Smooth muscle cell (in vitro differentiated cells): Measurements from ENCODE around the gene TTLL4. TPM values are rescaled to one million over a fixed set of nuclear protein-coding genes. Genes with fewer than 3 reads are reported as not detected.
A peak's percentile ranks its signal among the peaks of the same experiment; 100 is the strongest.

ENCODE experiments used
- DNase-seq: peaks from one replicate; lab custom pipeline; 2025; ENCODE audit not compliant: unreplicated experiment; lab: John Stamatoyannopoulos, UW
- H2AFZ ChIP-seq: fragments of 200-600 bp; sonication (generic); 2 replicates; pipeline ENCODE4 v1.6.0; 2016; ENCODE audit warnings: antibody characterized with exemption, low read depth, mild to moderate bottlenecking
- H3F3A ChIP-seq: fragments of 200-600 bp; sonication (generic); 2 replicates; pipeline ENCODE4 v1.6.0; 2017; ENCODE audit warnings: antibody characterized with exemption, low read depth
- H3K27ac ChIP-seq: fragments of 200-600 bp; sonication (generic); 2 replicates; pipeline ENCODE4 v1.5.1; 2016; ENCODE audit warnings: low read depth, mild to moderate bottlenecking
- H3K27me3 ChIP-seq: fragments of 200-600 bp; sonication (generic); 2 replicates; pipeline ENCODE4 v1.6.1; 2016; ENCODE audit warnings: low read depth, mild to moderate bottlenecking
- H3K36me3 ChIP-seq: fragments of 200-600 bp; sonication (generic); 2 replicates; pipeline ENCODE4 v1.5.1; 2016; ENCODE audit warnings: low read depth
- H3K4me1 ChIP-seq: fragments of 200-600 bp; sonication (generic); 2 replicates; pipeline ENCODE4 v1.5.1; 2016; ENCODE audit warnings: low read depth
- H3K4me2 ChIP-seq: fragments of 200-600 bp; sonication (generic); 2 replicates; pipeline ENCODE4 v1.6.0; 2016; ENCODE audit warnings: mild to moderate bottlenecking
- H3K4me3 ChIP-seq: fragments of 200-600 bp; sonication (generic); 2 replicates; pipeline ENCODE4 v1.5.1; 2016; ENCODE audit warnings: mild to moderate bottlenecking
- H3K79me2 ChIP-seq: fragments of 200-600 bp; sonication (generic); 2 replicates; pipeline ENCODE4 v1.6.0; 2016; ENCODE audit warnings: low read depth, mild to moderate bottlenecking
- H3K9ac ChIP-seq: fragments of 200-600 bp; sonication (generic); 2 replicates; pipeline ENCODE4 v1.6.0; 2016; ENCODE audit warnings: low read depth
- H3K9me3 ChIP-seq: fragments of 200-600 bp; sonication (generic); replicated peaks from 2 replicates; pipeline ENCODE4 v1.5.1; 2016; ENCODE audit warnings: low read depth
- H4K20me1 ChIP-seq: fragments of 200-600 bp; sonication (generic); 2 replicates; pipeline ENCODE4 v1.6.0; 2016; ENCODE audit warnings: low read depth
- WGBS: methylation state at CpG from one replicate; pipeline ENCODE4 v1.1.7; 2016; ENCODE audit warnings: low lambda C conversion rate; 5-methylcytosine and 5-hydroxymethylcytosine counted together
- polyA plus RNA-seq: library from polyadenylated mRNA; unstranded; fragments of >200 nt; fragmentation: Nextera tagmentation; extraction: Ambion mirVana; gene quantifications from 2 replicates; pipeline ENCODE4 v1.2.1, GENCODE V29; 2016
- total RNA-seq: library from RNA; depleted of rRNA; stranded (reverse); fragments of >200 nt; gene quantifications from 2 replicates; pipeline ENCODE4 v1.2.3, GENCODE V29; 2014
- TF ChIP-seq, protein P1 (sequence below): fragments of 200-600 bp; sonication (generic); IDR thresholded peaks from 2 replicates; pipeline ENCODE4 v1.5.1; 2017; ENCODE audit warnings: borderline replicate concordance, mild to moderate bottlenecking, antibody characterized with exemption; ENCODE audit not compliant: insufficient read depth, poor library complexity, severe bottlenecking

The TTLL4 gene
- total and polyA plus RNA-seq, 2 experiments from 2014 or later, result 21.5 to 22.5 TPM

DNA sequence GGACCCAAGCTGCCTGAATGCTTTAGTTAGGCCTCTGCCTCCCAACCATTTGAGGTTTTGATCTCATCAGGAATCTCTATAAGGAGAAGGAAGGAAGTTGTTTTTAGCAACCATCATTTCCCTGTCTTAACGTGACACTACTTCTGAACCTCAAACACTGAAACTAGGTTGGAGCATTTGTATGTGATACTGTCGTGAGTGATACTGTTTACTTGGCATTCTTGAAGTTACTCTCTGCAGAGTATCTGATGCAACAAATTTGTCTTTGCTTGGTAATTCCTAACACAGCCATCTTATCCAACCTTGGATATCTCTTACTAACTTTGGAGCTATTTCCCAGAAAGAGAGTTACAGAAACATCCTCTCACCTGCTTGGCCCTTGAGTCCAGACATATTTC, 22.1 kb downstream of the TTLL4 start:
- 44% methylated on average over 2 of the region's 2 CpGs for WGBS
- Histone ChIP-seq H3K79me2 (peaks cover 44% of the 10 kb centered on the region), H3K27ac (peak overlapping the region; percentile 94), H3K27me3 (no peaks in the 10 kb centered on the region), H3K9ac (peak overlapping the region; percentile 56), H3K36me3 (no peaks in the 10 kb centered on the region), H3F3A (peaks cover 23% of the 10 kb centered on the region), H2AFZ (no peak overlapping the region), H3K4me2 (peak overlapping the region; percentile 69), H3K4me3 (no peak overlapping the region), H3K9me3 (no peaks in the 10 kb centered on the region), H4K20me1 (peaks cover 13% of the 10 kb centered on the region), H3K4me1 (peaks cover 12% of the 10 kb centered on the region)
- no peak for DNase-seq
- TF ChIP-seq, protein P1, sequence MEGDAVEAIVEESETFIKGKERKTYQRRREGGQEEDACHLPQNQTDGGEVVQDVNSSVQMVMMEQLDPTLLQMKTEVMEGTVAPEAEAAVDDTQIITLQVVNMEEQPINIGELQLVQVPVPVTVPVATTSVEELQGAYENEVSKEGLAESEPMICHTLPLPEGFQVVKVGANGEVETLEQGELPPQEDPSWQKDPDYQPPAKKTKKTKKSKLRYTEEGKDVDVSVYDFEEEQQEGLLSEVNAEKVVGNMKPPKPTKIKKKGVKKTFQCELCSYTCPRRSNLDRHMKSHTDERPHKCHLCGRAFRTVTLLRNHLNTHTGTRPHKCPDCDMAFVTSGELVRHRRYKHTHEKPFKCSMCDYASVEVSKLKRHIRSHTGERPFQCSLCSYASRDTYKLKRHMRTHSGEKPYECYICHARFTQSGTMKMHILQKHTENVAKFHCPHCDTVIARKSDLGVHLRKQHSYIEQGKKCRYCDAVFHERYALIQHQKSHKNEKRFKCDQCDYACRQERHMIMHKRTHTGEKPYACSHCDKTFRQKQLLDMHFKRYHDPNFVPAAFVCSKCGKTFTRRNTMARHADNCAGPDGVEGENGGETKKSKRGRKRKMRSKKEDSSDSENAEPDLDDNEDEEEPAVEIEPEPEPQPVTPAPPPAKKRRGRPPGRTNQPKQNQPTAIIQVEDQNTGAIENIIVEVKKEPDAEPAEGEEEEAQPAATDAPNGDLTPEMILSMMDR, result no peak

DNA sequence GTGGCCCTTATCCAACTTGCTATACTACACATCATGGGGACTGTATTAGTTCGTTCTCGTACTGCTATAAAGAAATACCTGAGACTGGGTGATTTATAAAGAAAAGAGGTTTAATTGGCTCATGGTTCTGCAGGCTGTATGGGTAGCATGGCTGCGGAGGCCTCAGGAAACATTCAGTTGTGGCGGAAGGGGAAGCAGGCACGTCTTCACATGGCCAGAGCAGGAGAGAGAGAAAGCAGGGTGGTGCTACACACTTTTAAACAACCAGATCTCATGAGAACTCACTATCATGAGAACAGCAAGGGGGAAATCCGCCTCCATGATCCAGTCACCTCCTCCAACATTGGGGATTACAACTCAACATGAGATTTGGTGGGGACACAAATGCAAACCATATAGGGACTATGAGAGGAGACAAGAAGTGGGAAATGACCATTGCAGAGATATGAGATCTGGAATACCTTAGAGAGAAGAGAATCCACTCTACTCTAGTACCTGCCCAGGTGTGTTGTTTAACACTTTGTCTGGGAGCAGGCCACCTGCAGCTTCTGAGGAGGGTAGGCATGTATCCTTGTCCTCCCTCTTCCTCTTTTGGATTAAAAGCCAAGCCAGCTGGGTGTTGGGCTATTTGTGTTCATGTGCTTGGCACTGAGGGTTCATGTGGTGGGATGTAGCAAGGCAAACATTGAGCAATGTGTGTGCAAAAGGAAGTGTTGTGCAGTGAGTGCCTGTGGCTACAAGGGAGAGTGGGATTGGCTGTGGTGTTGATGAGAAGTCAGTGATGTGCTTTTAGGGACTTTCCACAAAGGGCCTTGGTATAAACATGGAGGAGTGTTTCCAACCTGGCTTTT, 22.8 kb downstream of the TTLL4 start:
- no peak overlapping the region for H3K4me3 ChIP-seq
- no peaks in the 10 kb centered on the region for H3K9me3 ChIP-seq
- H3K79me2 ChIP-seq, result peaks cover 40% of the 10 kb centered on the region
- H2AFZ ChIP-seq, result no peak overlapping the region
- H3K9ac ChIP-seq, result no peak overlapping the region
- no peaks in the 10 kb centered on the region for H3K27me3 ChIP-seq
- H3F3A ChIP-seq, result peaks cover 23% of the 10 kb centered on the region
- peak overlapping the region; percentile 94 for H3K27ac ChIP-seq
- H3K4me1 ChIP-seq, result peaks cover 12% of the 10 kb centered on the region
- no peak for DNase-seq
- H3K36me3 ChIP-seq, result no peaks in the 10 kb centered on the region
- TF ChIP-seq, protein P1, result no peak
- H4K20me1 ChIP-seq, result peaks cover 13% of the 10 kb centered on the region
- peak overlapping the region; percentile 69 for H3K4me2 ChIP-seq
- 86% methylated on average over 6 of the region's 6 CpGs for WGBS

DNA sequence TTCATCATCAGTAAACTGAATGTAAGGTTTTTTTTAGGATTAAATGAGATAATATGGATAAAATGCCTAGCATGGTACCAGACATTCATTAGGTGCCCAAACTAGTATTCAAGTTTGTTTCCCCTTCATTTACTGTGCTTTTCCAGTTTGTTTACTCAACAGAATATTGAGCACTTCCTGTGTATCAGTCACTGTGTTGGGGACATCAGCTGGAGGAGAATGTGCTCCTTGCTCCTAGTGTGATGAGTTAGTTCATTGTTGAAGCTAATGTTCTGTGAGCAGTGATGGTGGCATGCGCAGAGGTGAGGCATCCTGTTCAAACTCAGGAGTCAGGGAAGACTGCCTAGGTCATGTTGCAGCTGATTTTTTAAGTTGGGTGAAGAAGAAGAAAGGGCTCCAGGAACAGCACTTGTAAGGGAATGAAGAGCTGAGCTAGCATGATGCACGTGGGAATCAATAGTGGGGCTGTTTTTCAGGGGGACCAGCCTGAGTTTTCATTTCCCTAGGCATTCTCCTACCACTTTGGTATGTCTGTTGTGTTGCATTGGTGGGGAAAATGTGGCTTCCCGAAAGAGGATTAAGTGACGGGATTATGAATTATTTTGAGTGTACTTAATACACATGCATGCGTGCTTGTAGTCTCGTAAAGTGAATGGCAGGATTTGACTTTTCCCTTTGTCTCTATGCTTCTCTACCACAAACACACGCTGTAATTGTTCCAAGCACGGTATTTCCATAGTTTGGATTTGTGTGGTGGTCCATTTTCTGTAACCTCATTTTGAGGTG, 23.7 kb downstream of the TTLL4 start:
- Histone ChIP-seq H3K4me3 (no peak overlapping the region), H3K4me1 (peaks cover 12% of the 10 kb centered on the region), H3K79me2 (peaks cover 35% of the 10 kb centered on the region), H3K27ac (peak overlapping the region; percentile 94), H3K27me3 (no peaks in the 10 kb centered on the region), H2AFZ (no peak overlapping the region), H3K9me3 (no peaks in the 10 kb centered on the region), H3K36me3 (no peaks in the 10 kb centered on the region), H3K4me2 (no peak overlapping the region), H3F3A (peaks cover 23% of the 10 kb centered on the region), H4K20me1 (peaks cover 13% of the 10 kb centered on the region), H3K9ac (no peak overlapping the region)
- WGBS, result 85% methylated on average over 8 of the region's 8 CpGs
- TF ChIP-seq, protein P1, result no peak
- no peak for DNase-seq
